ENCODE data around the gene GHRH.
A peak's percentile ranks its signal among the peaks of the same experiment; 100 is the strongest.

GHRH gene

DNA sequence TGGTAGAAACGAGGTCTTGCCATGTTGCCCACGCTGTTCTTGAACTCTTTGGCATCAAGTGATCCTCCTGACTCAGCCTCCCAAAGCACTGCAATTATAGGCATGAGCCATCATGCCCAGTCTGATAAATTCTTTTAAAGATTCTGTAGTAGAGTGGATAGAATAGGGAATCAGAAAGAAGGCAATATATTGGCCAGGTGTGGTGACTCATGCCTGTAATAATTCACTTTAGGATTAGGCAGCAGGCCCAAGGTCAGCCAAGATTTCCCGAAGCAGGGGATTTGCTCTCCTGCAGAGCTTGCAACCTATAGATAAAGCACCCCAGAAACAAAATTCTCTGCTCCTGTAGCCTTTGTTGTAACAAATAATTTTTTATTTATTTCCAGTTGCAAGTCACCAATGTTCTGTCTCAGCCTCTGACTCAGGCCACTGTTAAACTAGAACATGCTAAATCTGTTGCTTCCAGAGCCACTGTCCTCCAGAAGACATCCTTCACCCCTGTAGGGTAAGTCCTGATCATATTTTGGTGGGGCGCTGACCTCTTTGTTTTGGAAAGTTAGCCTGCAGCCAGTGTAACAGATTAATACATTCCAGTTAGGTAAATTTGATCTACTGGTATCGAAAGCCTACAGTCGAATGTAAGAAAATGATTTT lies 51.8 kb downstream of the GHRH start:
- H3K27ac ChIP-seq (ENCODE audit: poor library complexity, severe bottlenecking) = peak overlapping the region; percentile 54
- ATAC-seq (ENCODE audit: low read depth) = peak; percentile 92
- no peaks in the 10 kb centered on the region for H3K9me3 ChIP-seq (ENCODE audit: severe bottlenecking)
- no peak for DNase-seq (ENCODE audit: low spot score)
- peaks cover 12% of the 10 kb centered on the region for H3K4me1 ChIP-seq (ENCODE audit: insufficient read depth, poor library complexity, severe bottlenecking)
- TF ChIP-seq, protein P1, sequence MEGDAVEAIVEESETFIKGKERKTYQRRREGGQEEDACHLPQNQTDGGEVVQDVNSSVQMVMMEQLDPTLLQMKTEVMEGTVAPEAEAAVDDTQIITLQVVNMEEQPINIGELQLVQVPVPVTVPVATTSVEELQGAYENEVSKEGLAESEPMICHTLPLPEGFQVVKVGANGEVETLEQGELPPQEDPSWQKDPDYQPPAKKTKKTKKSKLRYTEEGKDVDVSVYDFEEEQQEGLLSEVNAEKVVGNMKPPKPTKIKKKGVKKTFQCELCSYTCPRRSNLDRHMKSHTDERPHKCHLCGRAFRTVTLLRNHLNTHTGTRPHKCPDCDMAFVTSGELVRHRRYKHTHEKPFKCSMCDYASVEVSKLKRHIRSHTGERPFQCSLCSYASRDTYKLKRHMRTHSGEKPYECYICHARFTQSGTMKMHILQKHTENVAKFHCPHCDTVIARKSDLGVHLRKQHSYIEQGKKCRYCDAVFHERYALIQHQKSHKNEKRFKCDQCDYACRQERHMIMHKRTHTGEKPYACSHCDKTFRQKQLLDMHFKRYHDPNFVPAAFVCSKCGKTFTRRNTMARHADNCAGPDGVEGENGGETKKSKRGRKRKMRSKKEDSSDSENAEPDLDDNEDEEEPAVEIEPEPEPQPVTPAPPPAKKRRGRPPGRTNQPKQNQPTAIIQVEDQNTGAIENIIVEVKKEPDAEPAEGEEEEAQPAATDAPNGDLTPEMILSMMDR (IDR thresholded peaks at IDR 0.05; ENCODE audit: poor library complexity, severe bottlenecking) = no peak
- H3K36me3 ChIP-seq (ENCODE audit: low read depth) = peaks cover 100% of the 10 kb centered on the region
- H3K27me3 ChIP-seq (ENCODE audit: insufficient read depth, poor library complexity, severe bottlenecking) = no peaks in the 10 kb centered on the region
- H3K4me3 ChIP-seq (ENCODE audit: severe bottlenecking) = no peak overlapping the region

DNA sequence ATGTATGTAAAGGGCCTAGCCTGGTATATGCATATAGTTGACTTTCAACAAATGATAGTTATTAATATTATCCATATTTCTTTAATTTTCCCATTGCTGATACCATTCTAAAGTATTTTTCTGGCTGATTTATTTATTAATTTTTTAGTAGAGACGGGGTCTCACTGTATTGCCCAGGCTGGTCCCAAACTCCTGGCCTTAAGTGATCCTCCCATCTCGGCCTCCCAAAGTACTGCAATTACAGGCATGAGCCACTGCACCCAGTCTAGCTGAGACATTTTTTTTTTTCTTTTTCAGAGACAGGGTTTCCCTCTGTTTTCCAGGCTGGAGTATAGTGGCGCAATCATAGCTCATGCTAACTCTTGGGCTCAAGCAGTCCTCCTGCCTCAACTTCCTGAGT lies 52.4 kb downstream of the GHRH start:
- Histone ChIP-seq H3K4me3 (ENCODE audit: severe bottlenecking) (no peak overlapping the region), H3K27ac (ENCODE audit: poor library complexity, severe bottlenecking) (peak overlapping the region; percentile 54), H3K36me3 (ENCODE audit: low read depth) (peaks cover 100% of the 10 kb centered on the region), H3K4me1 (ENCODE audit: insufficient read depth, poor library complexity, severe bottlenecking) (peaks cover 12% of the 10 kb centered on the region), H3K27me3 (ENCODE audit: insufficient read depth, poor library complexity, severe bottlenecking) (no peaks in the 10 kb centered on the region), H3K9me3 (ENCODE audit: severe bottlenecking) (no peaks in the 10 kb centered on the region)
- no peak for DNase-seq (ENCODE audit: low spot score)
- no peak for ATAC-seq (ENCODE audit: low read depth)
- TF ChIP-seq, protein P1 (IDR thresholded peaks at IDR 0.05; ENCODE audit: poor library complexity, severe bottlenecking) = no peak

DNA sequence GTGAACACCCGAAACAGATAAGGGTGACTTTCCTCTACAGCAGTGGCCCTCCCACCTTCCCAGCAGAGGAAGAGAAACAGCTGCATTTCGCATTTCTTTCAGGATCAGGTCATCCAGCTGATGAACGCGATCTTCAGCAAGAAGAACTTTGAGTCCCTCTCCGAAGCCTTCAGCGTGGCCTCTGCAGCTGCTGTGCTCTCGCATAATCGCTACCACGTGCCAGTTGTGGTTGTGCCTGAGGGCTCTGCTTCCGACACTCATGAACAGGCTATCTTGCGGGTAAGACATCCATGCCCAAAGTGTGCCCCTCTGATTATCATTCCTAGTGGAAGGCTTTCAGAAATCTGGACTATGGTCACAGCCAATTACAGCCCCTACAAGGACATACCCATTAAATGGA lies 54.4 kb downstream of the GHRH start:
- Histone ChIP-seq H3K9me3 (ENCODE audit: severe bottlenecking) (no peaks in the 10 kb centered on the region), H3K36me3 (ENCODE audit: low read depth) (peaks cover 99% of the 10 kb centered on the region), H3K27me3 (ENCODE audit: insufficient read depth, poor library complexity, severe bottlenecking) (no peaks in the 10 kb centered on the region), H3K27ac (ENCODE audit: poor library complexity, severe bottlenecking) (no peak overlapping the region), H3K4me1 (ENCODE audit: insufficient read depth, poor library complexity, severe bottlenecking) (peaks cover 12% of the 10 kb centered on the region), H3K4me3 (ENCODE audit: severe bottlenecking) (no peak overlapping the region)
- ATAC-seq (ENCODE audit: low read depth) (no peak), DNase-seq (ENCODE audit: low spot score) (no peak)
- TF ChIP-seq, protein P1 (IDR thresholded peaks at IDR 0.05; ENCODE audit: poor library complexity, severe bottlenecking) = no peak

DNA sequence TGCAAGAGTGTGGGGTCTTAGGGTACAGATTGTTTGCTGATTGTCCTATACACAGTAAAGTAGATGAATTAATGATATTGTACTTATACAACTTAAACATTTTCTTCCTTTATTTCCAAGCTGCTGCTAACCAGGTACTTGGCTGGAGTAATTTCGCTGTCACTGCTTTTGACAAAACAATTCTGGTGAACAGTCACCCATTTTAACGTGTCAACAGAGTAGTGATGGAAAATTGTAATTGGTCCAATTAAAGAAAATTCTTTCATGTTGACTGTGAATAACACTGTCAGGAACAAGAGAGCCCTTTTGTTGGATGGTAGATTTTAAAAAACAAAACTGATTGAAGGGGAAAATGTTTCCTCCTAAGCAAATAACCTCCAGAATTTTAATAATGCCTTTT lies 55.8 kb downstream of the GHRH start:
- Histone ChIP-seq H3K9me3 (ENCODE audit: severe bottlenecking) (no peaks in the 10 kb centered on the region), H3K27ac (ENCODE audit: poor library complexity, severe bottlenecking) (no peak overlapping the region), H3K4me1 (ENCODE audit: insufficient read depth, poor library complexity, severe bottlenecking) (peaks cover 22% of the 10 kb centered on the region), H3K4me3 (ENCODE audit: severe bottlenecking) (no peak overlapping the region), H3K27me3 (ENCODE audit: insufficient read depth, poor library complexity, severe bottlenecking) (no peaks in the 10 kb centered on the region), H3K36me3 (ENCODE audit: low read depth) (peaks cover 99% of the 10 kb centered on the region)
- TF ChIP-seq, protein P1 (IDR thresholded peaks at IDR 0.05; ENCODE audit: poor library complexity, severe bottlenecking) = no peak
- DNase-seq (ENCODE audit: low spot score) (no peak), ATAC-seq (ENCODE audit: low read depth) (no peak)

DNA sequence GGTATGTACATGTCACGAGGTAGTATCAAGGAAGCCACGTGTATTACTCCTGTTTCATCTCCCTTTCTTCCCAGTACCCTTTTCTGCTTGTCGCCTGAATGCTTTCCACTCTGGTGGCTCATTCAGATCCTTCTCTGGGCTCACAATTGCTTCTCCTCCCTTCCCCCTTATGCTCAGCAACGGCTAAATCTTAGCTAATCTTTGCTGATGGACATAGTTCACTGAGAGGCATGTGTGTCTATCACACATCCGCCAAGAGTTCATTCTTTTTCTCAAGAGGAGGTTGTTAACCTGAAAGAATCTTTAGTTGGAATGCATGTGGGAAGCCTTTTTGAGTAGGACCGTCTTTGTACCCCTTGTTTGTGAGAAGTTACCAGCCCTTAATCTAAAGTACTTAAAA lies 56.5 kb downstream of the GHRH start:
- no peak for ATAC-seq (ENCODE audit: low read depth)
- H3K4me3 ChIP-seq (ENCODE audit: severe bottlenecking) = no peak overlapping the region
- TF ChIP-seq, protein P1 (IDR thresholded peaks at IDR 0.05; ENCODE audit: poor library complexity, severe bottlenecking) = no peak
- no peaks in the 10 kb centered on the region for H3K27me3 ChIP-seq (ENCODE audit: insufficient read depth, poor library complexity, severe bottlenecking)
- H3K4me1 ChIP-seq (ENCODE audit: insufficient read depth, poor library complexity, severe bottlenecking) = peaks cover 23% of the 10 kb centered on the region
- peaks cover 99% of the 10 kb centered on the region for H3K36me3 ChIP-seq (ENCODE audit: low read depth)
- no peak for DNase-seq (ENCODE audit: low spot score)
- H3K27ac ChIP-seq (ENCODE audit: poor library complexity, severe bottlenecking) = no peak overlapping the region
- no peaks in the 10 kb centered on the region for H3K9me3 ChIP-seq (ENCODE audit: severe bottlenecking)
